Fibroblast of mammary gland (primary cell): ENCODE data around the gene GSG1L.

Experiments used
- DNase-seq: peaks from one replicate; pipeline ENCODE4 v3.0.0-alpha.2; 2010; ENCODE audit warnings: low read depth
- H3K4me3 ChIP-seq: 2 replicates; pipeline ENCODE4 v1.5.1; 2011; ENCODE audit warnings: low read depth, mild to moderate bottlenecking, low read length, moderate library complexity; ENCODE audit not compliant: control insufficient read depth
- CTCF ChIP-seq: conservative IDR thresholded peaks from 2 replicates; pipeline ENCODE4 v1.5.1; 2011; ENCODE audit warnings: low read depth, low read length, inconsistent platforms; ENCODE audit not compliant: control insufficient read depth, insufficient read depth

GSG1L gene

GRCh38 chr16:28011971-28012445 is 51.5 kb downstream of the GSG1L start:
- no peak for TF ChIP-seq CTCF
- DNase-seq, result peak; percentile 22
- H3K4me3 ChIP-seq, result no peak overlapping the region

- no peak for DNase-seq
- no peak overlapping the region for H3K4me3 ChIP-seq
- no peak for TF ChIP-seq CTCF
Measured at GRCh38 chr16:28011223-28011622, 52.3 kb downstream of the GSG1L start.

GRCh38 chr16:28010671-28011070 is 52.8 kb downstream of the GSG1L start:
- TF ChIP-seq CTCF, result no peak
- peak; percentile 14 for DNase-seq
- no peak overlapping the region for H3K4me3 ChIP-seq

GRCh38 chr16:28009586-28010373 is 53.7 kb downstream of the GSG1L start:
- no peak for DNase-seq
- no peak for TF ChIP-seq CTCF
- no peak overlapping the region for H3K4me3 ChIP-seq

- TF ChIP-seq CTCF, result no peak
- no peak overlapping the region for H3K4me3 ChIP-seq
- no peak for DNase-seq
Measured at GRCh38 chr16:28003923-28004322, 59.6 kb downstream of the GSG1L start.

- no peak overlapping the region for H3K4me3 ChIP-seq
- TF ChIP-seq CTCF, result no peak
- DNase-seq, result no peak
Measured at GRCh38 chr16:28003021-28003865, 60.3 kb downstream of the GSG1L start.
